ENCODE measurements around the gene PXDN.

PXDN gene

GRCh38 chr2:1744446-1745170 lies at the start of gene PXDN:
Gene PXDN (minus strand): TSS chr2:1744515. CDS start chr2:1744455, 60 bp downstream.
- Histone ChIP-seq H4K20me1 (ENCODE audit: insufficient read depth, low read length, poor library complexity, severe bottlenecking) (peaks cover 24% of the 10 kb centered on the region), H3F3A (ENCODE audit: low read depth) (no peaks in the 10 kb centered on the region), H3K4me3 (ENCODE audit: low read length, poor library complexity, severe bottlenecking) (peak within 1 kb of the TSS; percentile 81), H3K9me2 (replicated peaks; ENCODE audit: low read depth, low read length) (no peaks in the 10 kb centered on the region), H3K27me3 (ENCODE audit: insufficient read depth, low read length, poor library complexity, severe bottlenecking) (no peaks in the 10 kb centered on the region), H3K9me3 (ENCODE audit: insufficient read depth, low read depth, low read length) (no peaks in the 10 kb centered on the region), H3K36me3 (ENCODE audit: insufficient read depth, low read length) (no peaks in the 10 kb centered on the region), H3K9ac (ENCODE audit: low read depth, low read length, poor library complexity, severe bottlenecking) (peak within 1 kb of the TSS; percentile 83), H3K4me1 (ENCODE audit: insufficient read depth, low read length, poor library complexity, severe bottlenecking) (peaks cover 11% of the 10 kb centered on the region), H3K79me2 (ENCODE audit: insufficient read depth, low read length) (peaks cover 49% of the 10 kb centered on the region), H3K4me2 (ENCODE audit: low read depth, low read length, poor library complexity, severe bottlenecking) (peak within 1 kb of the TSS; percentile 71), H2AFZ (ENCODE audit: low read length) (0 out of 2 replicates have a peak within 1 kb of the TSS, but pooled peaks have one; percentile 15)
- TF ChIP-seq, protein P1, sequence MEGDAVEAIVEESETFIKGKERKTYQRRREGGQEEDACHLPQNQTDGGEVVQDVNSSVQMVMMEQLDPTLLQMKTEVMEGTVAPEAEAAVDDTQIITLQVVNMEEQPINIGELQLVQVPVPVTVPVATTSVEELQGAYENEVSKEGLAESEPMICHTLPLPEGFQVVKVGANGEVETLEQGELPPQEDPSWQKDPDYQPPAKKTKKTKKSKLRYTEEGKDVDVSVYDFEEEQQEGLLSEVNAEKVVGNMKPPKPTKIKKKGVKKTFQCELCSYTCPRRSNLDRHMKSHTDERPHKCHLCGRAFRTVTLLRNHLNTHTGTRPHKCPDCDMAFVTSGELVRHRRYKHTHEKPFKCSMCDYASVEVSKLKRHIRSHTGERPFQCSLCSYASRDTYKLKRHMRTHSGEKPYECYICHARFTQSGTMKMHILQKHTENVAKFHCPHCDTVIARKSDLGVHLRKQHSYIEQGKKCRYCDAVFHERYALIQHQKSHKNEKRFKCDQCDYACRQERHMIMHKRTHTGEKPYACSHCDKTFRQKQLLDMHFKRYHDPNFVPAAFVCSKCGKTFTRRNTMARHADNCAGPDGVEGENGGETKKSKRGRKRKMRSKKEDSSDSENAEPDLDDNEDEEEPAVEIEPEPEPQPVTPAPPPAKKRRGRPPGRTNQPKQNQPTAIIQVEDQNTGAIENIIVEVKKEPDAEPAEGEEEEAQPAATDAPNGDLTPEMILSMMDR (conservative IDR thresholded peaks at IDR 0.05; ENCODE audit: low read length): no peak
- TF ChIP-seq EZH2phosphoT487 (IDR thresholded peaks at IDR 0.05; ENCODE audit: borderline replicate concordance): no peak

GRCh38 chr2:1793868-1794445 lies 49.6 kb upstream of the PXDN start:
- H3K4me1 ChIP-seq (ENCODE audit: insufficient read depth, low read length, poor library complexity, severe bottlenecking): peaks cover 63% of the 10 kb centered on the region
- no peaks in the 10 kb centered on the region for H3K9me2 ChIP-seq (replicated peaks; ENCODE audit: low read depth, low read length)
- H3K27me3 ChIP-seq (ENCODE audit: insufficient read depth, low read length, poor library complexity, severe bottlenecking): no peaks in the 10 kb centered on the region
- no peaks in the 10 kb centered on the region for H3K36me3 ChIP-seq (ENCODE audit: insufficient read depth, low read length)
- no peak overlapping the region for H2AFZ ChIP-seq (ENCODE audit: low read length)
- no peak overlapping the region for H3K4me3 ChIP-seq (ENCODE audit: low read length, poor library complexity, severe bottlenecking)
- H3K9ac ChIP-seq (ENCODE audit: low read depth, low read length, poor library complexity, severe bottlenecking): peak overlapping the region; percentile 0
- no peaks in the 10 kb centered on the region for H4K20me1 ChIP-seq (ENCODE audit: insufficient read depth, low read length, poor library complexity, severe bottlenecking)
- H3K9me3 ChIP-seq (ENCODE audit: insufficient read depth, low read depth, low read length): no peaks in the 10 kb centered on the region
- H3K79me2 ChIP-seq (ENCODE audit: insufficient read depth, low read length): peaks cover 10% of the 10 kb centered on the region; the same call in 1 of the 2 replicates
- TF ChIP-seq, protein P1 (conservative IDR thresholded peaks at IDR 0.05; ENCODE audit: low read length): no peak
- TF ChIP-seq EZH2phosphoT487 (IDR thresholded peaks at IDR 0.05; ENCODE audit: borderline replicate concordance): no peak
- H3K4me2 ChIP-seq (ENCODE audit: low read depth, low read length, poor library complexity, severe bottlenecking): no peak overlapping the region
- no peaks in the 10 kb centered on the region for H3F3A ChIP-seq (ENCODE audit: low read depth)

GRCh38 chr2:1793001-1793867 lies 48.9 kb upstream of the PXDN start:
- Histone ChIP-seq H4K20me1 (ENCODE audit: insufficient read depth, low read length, poor library complexity, severe bottlenecking) (no peaks in the 10 kb centered on the region), H3K36me3 (ENCODE audit: insufficient read depth, low read length) (no peaks in the 10 kb centered on the region), H3K9me3 (ENCODE audit: insufficient read depth, low read depth, low read length) (no peaks in the 10 kb centered on the region), H3K9ac (ENCODE audit: low read depth, low read length, poor library complexity, severe bottlenecking) (peak overlapping the region; percentile 55), H3F3A (ENCODE audit: low read depth) (no peaks in the 10 kb centered on the region), H3K27me3 (ENCODE audit: insufficient read depth, low read length, poor library complexity, severe bottlenecking) (no peaks in the 10 kb centered on the region), H3K4me3 (ENCODE audit: low read length, poor library complexity, severe bottlenecking) (no peak overlapping the region), H3K9me2 (replicated peaks; ENCODE audit: low read depth, low read length) (no peaks in the 10 kb centered on the region), H3K79me2 (ENCODE audit: insufficient read depth, low read length) (peaks cover 10% of the 10 kb centered on the region; the same call in 1 of the 2 replicates), H3K4me1 (ENCODE audit: insufficient read depth, low read length, poor library complexity, severe bottlenecking) (peaks cover 59% of the 10 kb centered on the region), H2AFZ (ENCODE audit: low read length) (no peak overlapping the region), H3K4me2 (ENCODE audit: low read depth, low read length, poor library complexity, severe bottlenecking) (no peak overlapping the region)
- TF ChIP-seq, protein P1 (conservative IDR thresholded peaks at IDR 0.05; ENCODE audit: low read length): no peak
- TF ChIP-seq EZH2phosphoT487 (IDR thresholded peaks at IDR 0.05; ENCODE audit: borderline replicate concordance): no peak

Measured in Loucy (cell line).